ENCODE measurements around the gene FAM169A. TPM values are rescaled to one million over a fixed set of nuclear protein-coding genes. Genes with fewer than 3 reads are reported as not detected.

FAM169A gene
- total and polyA plus RNA-seq, 2 experiments from 2014 or later: 16.9 to 97.7 TPM

- no peak for TF ChIP-seq ZNF114 (CRISPR knock-in tag; IDR thresholded peaks at IDR 0.05)
- TF ChIP-seq EZH2 (IDR thresholded peaks at IDR 0.05; ENCODE audit: low read depth, unreplicated experiment): no peak
- TF ChIP-seq POLR2AphosphoS5 (IDR thresholded peaks at IDR 0.05; ENCODE audit: low read depth): no peak
- TF ChIP-seq JUNB (IDR thresholded peaks at IDR 0.05; ENCODE audit: unreplicated experiment): no peak
- peak; percentile 40 to 67 for TF ChIP-seq CTCF (conservative IDR thresholded peaks at IDR 0.05; ENCODE audit: low read depth in 2 of 2)
- no peak for TF ChIP-seq CREB1 (CRISPR knock-in tag; IDR thresholded peaks at IDR 0.05; ENCODE audit: low read depth)
- no peak for TF ChIP-seq ZNF331 (CRISPR knock-in tag; IDR thresholded peaks at IDR 0.05; ENCODE audit: low read depth)
- no peak for TF ChIP-seq EZH2phosphoT487 (IDR thresholded peaks at IDR 0.05; ENCODE audit: unreplicated experiment)
- Mint-ChIP-seq H3K4me3 (peak overlapping the region; percentile 100), H3K9me3 (no peaks in the 10 kb centered on the region), H3K36me3 (ENCODE audit: low read depth) (peaks cover 32% of the 10 kb centered on the region), H3K27ac (peak overlapping the region; percentile 62), H3K27me3 (ENCODE audit: insufficient read depth, low read depth, poor library complexity) (peaks cover 3% of the 10 kb centered on the region), H3K4me1 (peaks cover 11% of the 10 kb centered on the region)
- ATAC-seq (peak; percentile 40), DNase-seq (ENCODE audit: low spot score) (peak; percentile 72)
- H3F3A ChIP-seq (replicated peaks; ENCODE audit: low read depth): peaks cover 8% of the 10 kb centered on the region
- no peaks in the 10 kb centered on the region for H3K9me2 ChIP-seq (ENCODE audit: insufficient read depth)
- peaks cover 28% of the 10 kb centered on the region for H3K36me3 ChIP-seq (ENCODE audit: insufficient read depth)
- H3K27me3 ChIP-seq (ENCODE audit: insufficient read depth): no peaks in the 10 kb centered on the region
- H3K4me3 ChIP-seq: peak overlapping the region; percentile 99
- H3K4me1 ChIP-seq (ENCODE audit: insufficient read depth): peaks cover 5% of the 10 kb centered on the region
- H3K27ac ChIP-seq (ENCODE audit: low read depth): no peak overlapping the region; the same call in 1 of the 2 replicates
- peak overlapping the region; percentile 100 for H2AFZ ChIP-seq
- H4K20me1 ChIP-seq (replicated peaks; ENCODE audit: insufficient read depth): peaks cover 5% of the 10 kb centered on the region; the same call in 1 of the 2 replicates
- H3K4me2 ChIP-seq: peak overlapping the region; percentile 94
- peaks cover 58% of the 10 kb centered on the region for H3K79me2 ChIP-seq (replicated peaks; ENCODE audit: insufficient read depth)
These were observed 99.8 kb downstream of the FAM169A start for GRCh38 chr5:74766418-74766848.

GRCh38 chr5:74765929-74766328 is 100.3 kb downstream of the FAM169A start:
- Histone ChIP-seq H3K4me1 (ENCODE audit: insufficient read depth) (peaks cover 5% of the 10 kb centered on the region), H2AFZ (no peak overlapping the region), H3K27ac (ENCODE audit: low read depth) (no peak overlapping the region), H3K36me3 (ENCODE audit: insufficient read depth) (peaks cover 29% of the 10 kb centered on the region), H3K4me3 (peak overlapping the region; percentile 99), H3K9me2 (ENCODE audit: insufficient read depth) (no peaks in the 10 kb centered on the region), H3K4me2 (peak overlapping the region; percentile 94), H3K27me3 (ENCODE audit: insufficient read depth) (no peaks in the 10 kb centered on the region), H3K79me2 (replicated peaks; ENCODE audit: insufficient read depth) (peaks cover 58% of the 10 kb centered on the region), H4K20me1 (replicated peaks; ENCODE audit: insufficient read depth) (peaks cover 5% of the 10 kb centered on the region; the same call in 1 of the 2 replicates), H3F3A (replicated peaks; ENCODE audit: low read depth) (peaks cover 8% of the 10 kb centered on the region)
- Mint-ChIP-seq H3K4me3 (peak overlapping the region; percentile 100), H3K27ac (no peak overlapping the region), H3K4me1 (peaks cover 11% of the 10 kb centered on the region), H3K27me3 (ENCODE audit: insufficient read depth, low read depth, poor library complexity) (peaks cover 3% of the 10 kb centered on the region), H3K9me3 (no peaks in the 10 kb centered on the region), H3K36me3 (ENCODE audit: low read depth) (peaks cover 27% of the 10 kb centered on the region)
- ATAC-seq (no peak), DNase-seq (ENCODE audit: low spot score) (no peak)
- no peak for TF ChIP-seq ZNF331 (CRISPR knock-in tag; IDR thresholded peaks at IDR 0.05; ENCODE audit: low read depth)
- TF ChIP-seq CTCF (conservative IDR thresholded peaks at IDR 0.05; ENCODE audit: low read depth in 2 of 2): no peak
- TF ChIP-seq EZH2 (IDR thresholded peaks at IDR 0.05; ENCODE audit: low read depth, unreplicated experiment): no peak
- no peak for TF ChIP-seq EZH2phosphoT487 (IDR thresholded peaks at IDR 0.05; ENCODE audit: unreplicated experiment)
- no peak for TF ChIP-seq ETS1 (IDR thresholded peaks at IDR 0.05)
- TF ChIP-seq JUNB (IDR thresholded peaks at IDR 0.05; ENCODE audit: unreplicated experiment): no peak

Measured in GM23338 (cell line).